ENCODE measurements around the gene PRR30.

Gene PRR30

DNA sequence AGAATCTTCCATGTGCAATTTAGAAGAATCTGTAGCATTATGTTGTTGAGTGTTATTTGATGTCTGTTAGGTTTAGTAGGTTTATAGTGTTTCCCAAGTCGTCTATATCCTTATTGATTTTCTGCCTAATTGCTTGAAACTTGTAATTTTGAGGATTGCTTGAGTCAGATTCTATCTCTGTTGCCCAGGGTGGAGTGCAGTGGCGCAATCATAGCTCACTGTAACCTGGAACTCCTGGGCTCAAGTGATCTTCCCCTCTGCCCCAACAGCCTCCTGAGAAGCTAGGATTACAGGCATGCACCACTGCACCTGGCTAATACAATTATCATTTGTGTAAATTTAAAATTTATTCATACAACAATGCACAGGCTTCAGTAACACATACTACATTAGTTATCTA, 6.5 kb upstream of the PRR30 start:
- no peaks in the 10 kb centered on the region for H3K36me3 Mint-ChIP-seq (ENCODE audit: low read depth)
- no peaks in the 10 kb centered on the region for H3K9me3 Mint-ChIP-seq
- H3K4me3 Mint-ChIP-seq, result no peak overlapping the region
- H3K27me3 Mint-ChIP-seq, result peaks cover 12% of the 10 kb centered on the region
- ATAC-seq (no peak), DNase-seq (no peak)
- no peaks in the 10 kb centered on the region for H3K4me1 Mint-ChIP-seq
- H3K27ac Mint-ChIP-seq, result no peak overlapping the region

DNA sequence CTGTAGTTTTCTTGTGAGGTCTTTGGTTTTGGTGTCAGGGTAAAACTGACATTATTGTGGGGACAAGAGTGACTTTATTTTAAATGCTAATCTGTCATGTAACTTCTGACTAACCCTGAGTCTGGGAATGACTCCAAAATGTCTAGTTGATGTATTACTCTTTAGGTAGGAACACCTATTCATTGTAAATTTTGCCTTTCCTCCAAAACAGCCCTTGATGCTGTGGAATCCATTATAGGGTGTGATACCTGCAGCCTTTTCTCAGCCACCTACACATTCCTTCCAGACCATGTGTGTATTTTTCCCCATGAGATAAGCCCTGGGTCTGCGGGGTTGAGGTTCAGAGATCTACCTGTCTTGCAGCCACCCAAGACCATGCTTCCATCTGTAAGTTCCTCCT, 4.1 kb upstream of the PRR30 start:
- Mint-ChIP-seq H3K9me3 (no peaks in the 10 kb centered on the region), H3K4me1 (no peaks in the 10 kb centered on the region), H3K36me3 (ENCODE audit: low read depth) (no peaks in the 10 kb centered on the region), H3K27me3 (peaks cover 12% of the 10 kb centered on the region), H3K4me3 (no peak overlapping the region), H3K27ac (no peak overlapping the region)
- DNase-seq (no peak), ATAC-seq (no peak)

DNA sequence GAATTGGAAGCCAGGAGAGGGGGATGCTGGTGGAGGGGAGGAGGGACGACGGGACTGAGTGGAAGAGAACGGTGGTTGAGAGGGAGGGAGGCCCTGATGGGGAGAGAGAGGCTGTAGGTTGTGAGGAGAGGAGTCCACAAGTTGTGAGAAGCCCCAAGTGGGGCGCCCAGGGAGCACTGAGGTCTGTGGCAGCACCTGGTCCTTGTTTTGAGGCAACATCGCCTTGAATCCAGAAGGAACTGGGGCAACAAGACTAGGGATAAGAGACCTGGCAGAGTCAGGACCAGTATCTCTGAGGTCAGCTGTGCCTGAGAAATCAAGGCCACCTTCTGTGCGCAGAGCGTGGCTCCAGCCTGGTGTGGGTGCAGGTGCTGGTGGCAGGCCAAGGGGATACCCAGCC, 1.1 kb downstream of the PRR30 start:
- H3K27ac Mint-ChIP-seq, result no peak overlapping the region
- H3K4me1 Mint-ChIP-seq, result peaks cover 17% of the 10 kb centered on the region
- peaks cover 7% of the 10 kb centered on the region for H3K36me3 Mint-ChIP-seq (ENCODE audit: low read depth)
- no peak overlapping the region for H3K4me3 Mint-ChIP-seq
- ATAC-seq (no peak), DNase-seq (no peak)
- H3K27me3 Mint-ChIP-seq, result peaks cover 3% of the 10 kb centered on the region
- no peaks in the 10 kb centered on the region for H3K9me3 Mint-ChIP-seq

DNA sequence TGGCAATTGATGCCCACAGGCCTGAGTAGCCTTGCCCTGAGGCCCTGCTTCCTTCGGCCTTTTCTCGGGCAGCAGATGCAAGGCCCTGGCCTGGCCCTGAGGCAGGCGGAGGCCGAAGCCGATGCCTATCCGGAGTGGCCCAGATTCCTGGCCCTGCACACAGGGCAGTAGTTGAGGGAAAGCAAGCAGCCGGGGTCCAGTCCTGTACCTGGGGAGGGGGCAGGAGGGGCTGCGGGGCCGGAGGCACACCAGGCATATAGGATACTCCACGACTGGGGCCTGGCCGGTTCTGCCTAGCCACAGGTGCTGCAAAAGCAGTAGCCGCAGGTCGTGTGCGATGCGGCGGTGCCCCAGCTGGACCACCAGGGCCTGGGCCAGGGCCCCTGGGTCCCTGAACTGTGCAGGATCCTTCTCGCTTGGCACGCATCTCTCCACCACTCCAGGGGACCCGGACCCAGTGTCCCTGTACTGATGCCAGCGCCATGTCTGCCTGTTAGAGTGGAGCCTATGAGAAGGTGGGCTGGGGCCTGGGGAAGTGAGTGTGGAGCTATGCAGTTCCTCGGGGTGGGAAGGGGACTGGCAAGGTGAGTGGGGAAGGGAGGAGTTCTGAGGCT, 1.8 kb downstream of the PRR30 start:
- Mint-ChIP-seq H3K4me3 (no peak overlapping the region), H3K27me3 (peaks cover 2% of the 10 kb centered on the region), H3K9me3 (no peaks in the 10 kb centered on the region), H3K4me1 (peaks cover 24% of the 10 kb centered on the region), H3K27ac (no peak overlapping the region), H3K36me3 (ENCODE audit: low read depth) (peaks cover 11% of the 10 kb centered on the region)
- no peak for DNase-seq
- no peak for ATAC-seq

DNA sequence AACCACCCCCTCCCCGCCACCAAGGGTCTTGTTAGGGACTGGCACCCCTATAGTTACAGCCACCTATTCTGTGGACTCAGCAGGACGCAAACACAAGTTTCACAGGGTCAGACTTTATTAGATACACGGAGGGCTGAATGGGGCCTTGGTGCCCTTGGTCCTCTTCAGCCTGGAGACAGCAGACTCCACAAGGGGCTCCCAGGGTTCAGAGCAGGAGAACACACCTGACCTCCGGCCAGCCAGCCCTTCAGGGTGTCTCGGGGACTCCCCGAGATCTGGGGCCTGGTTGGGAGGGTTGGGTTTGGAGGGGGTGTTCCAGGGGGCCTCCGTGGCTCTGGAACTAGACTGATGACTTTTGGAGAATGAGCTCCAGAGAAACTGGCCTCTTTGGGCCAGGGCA, 2.5 kb downstream of the PRR30 start:
- DNase-seq (no peak), ATAC-seq (no peak)
- H3K9me3 Mint-ChIP-seq, result no peaks in the 10 kb centered on the region
- H3K4me1 Mint-ChIP-seq, result peaks cover 25% of the 10 kb centered on the region
- no peak overlapping the region for H3K4me3 Mint-ChIP-seq
- peaks cover 2% of the 10 kb centered on the region for H3K27me3 Mint-ChIP-seq
- H3K27ac Mint-ChIP-seq, result no peak overlapping the region
- peaks cover 12% of the 10 kb centered on the region for H3K36me3 Mint-ChIP-seq (ENCODE audit: low read depth)

DNA sequence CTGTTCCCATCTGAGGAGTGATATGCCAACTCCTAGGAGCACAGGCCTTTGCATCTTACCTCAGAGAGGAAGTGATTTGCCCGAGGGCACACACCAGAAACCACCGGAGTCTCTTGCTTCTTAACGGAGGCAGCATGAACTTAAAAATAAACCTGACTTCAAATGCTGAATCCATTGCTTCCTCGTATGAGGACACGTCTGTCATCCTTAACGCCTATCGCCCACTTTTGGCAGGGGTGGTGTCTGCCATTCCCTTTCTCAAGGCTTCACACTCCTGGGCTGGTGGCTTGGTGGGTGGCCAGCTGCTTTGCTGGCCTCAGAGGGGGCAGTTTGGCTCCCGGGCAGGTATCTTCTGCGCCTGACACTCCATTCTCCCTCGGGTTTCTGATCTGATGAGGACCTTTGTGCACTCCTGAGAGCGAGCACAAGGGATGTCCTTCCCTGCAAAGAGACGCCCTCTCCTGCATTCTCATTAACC, 3.7 kb downstream of the PRR30 start:
- DNase-seq (no peak), ATAC-seq (no peak)
- no peaks in the 10 kb centered on the region for H3K9me3 Mint-ChIP-seq
- H3K4me1 Mint-ChIP-seq, result peaks cover 25% of the 10 kb centered on the region
- H3K27me3 Mint-ChIP-seq, result peaks cover 2% of the 10 kb centered on the region
- H3K36me3 Mint-ChIP-seq (ENCODE audit: low read depth), result peaks cover 18% of the 10 kb centered on the region
- H3K27ac Mint-ChIP-seq, result peak overlapping the region; percentile 59
- H3K4me3 Mint-ChIP-seq, result peak overlapping the region; percentile 52

DNA sequence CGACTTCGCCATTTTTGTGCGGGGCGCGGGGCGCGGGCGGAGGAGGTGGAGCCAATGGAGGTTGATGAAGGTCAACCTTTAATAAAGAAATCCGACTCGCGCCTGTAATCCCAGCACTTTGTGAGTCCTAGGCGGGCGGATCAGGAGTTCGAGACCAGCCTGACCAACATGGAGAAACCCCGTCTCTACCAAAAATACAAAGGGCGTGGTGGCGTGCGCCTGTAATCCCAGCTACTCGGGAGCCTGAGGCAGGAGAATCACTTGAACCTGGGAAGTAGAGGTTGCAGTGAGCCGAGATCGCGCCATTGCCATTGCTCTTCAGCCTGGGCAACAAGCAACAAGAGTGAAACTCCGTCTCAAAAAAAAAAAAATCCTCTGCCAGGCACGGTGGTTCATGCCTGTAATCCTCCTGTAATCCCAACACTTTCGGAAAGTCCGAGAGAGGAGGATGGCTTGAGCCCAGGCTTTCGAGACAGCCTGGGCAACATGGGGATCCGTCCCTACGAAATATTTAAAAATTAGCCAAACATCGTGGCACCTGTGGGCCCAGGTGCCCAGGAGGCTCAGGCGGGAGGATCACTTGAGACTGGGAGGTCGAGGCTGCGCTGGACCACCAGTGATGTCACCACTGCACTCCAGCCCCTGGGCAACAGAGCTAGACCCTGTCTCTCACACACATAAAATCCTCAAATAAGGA, 4.3 kb downstream of the PRR30 start:
- Mint-ChIP-seq H3K27ac (peak overlapping the region; percentile 96), H3K4me1 (peaks cover 25% of the 10 kb centered on the region), H3K9me3 (no peaks in the 10 kb centered on the region), H3K36me3 (ENCODE audit: low read depth) (peaks cover 22% of the 10 kb centered on the region), H3K27me3 (peaks cover 2% of the 10 kb centered on the region), H3K4me3 (peak overlapping the region; percentile 94)
- ATAC-seq (no peak), DNase-seq (no peak)

DNA sequence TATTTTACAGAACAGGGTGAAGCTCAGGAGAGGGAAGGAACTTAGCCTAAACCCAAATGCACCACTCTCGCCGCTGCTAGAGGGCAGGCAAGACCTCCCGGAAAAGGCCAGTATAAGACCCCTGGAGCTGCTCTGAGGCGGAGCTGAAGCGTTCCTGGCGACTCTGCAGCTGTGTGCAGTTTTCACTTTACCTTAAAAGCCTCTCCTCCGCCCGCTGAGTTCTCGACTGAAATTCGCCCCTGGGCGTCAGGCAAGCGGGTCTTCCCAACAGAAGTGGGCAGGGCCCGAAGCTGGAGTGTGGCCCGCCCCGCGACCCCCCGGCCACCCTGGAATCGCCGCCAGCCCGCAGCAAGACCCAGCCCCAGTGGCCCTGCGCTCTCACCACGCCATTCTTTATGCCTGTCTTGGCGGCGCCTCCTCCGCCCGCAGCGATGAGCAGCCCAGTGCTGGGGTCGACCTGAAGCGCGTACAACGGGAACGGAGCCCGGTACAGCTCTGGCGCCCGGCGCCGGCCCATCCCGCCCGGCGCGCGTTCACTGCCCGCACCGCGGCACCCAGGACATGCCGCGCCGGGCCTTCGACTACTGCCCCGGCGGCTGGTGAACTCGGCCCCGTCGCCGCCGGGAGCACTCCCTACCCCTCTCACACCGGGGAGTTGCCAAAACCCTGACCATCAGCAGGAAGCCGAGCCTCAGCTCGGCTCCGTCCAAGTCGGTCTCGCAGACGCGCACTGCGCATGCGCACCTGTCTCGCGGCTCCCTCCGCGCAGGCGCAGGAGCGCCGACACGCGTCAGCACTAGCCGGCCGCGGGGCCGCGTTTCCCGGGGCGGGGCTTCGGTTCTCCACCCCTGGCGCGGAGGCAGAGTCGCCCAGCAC, 5.1 kb downstream of the PRR30 start, which contains the start of gene PREB:
Gene PREB, minus strand, starts transcription at position 732 of the 876 bp plus-strand sequence. Its CDS starts 215 bp downstream, at position 517.
- DNase-seq (peak; percentile 100), ATAC-seq (peak; percentile 90)
- Mint-ChIP-seq H3K9me3 (no peaks in the 10 kb centered on the region), H3K36me3 (ENCODE audit: low read depth) (peaks cover 24% of the 10 kb centered on the region), H3K4me1 (peaks cover 25% of the 10 kb centered on the region), H3K27me3 (peaks cover 2% of the 10 kb centered on the region), H3K4me3 (peak within 1 kb of the TSS; percentile 94), H3K27ac (peak within 1 kb of the TSS; percentile 96)

DNA sequence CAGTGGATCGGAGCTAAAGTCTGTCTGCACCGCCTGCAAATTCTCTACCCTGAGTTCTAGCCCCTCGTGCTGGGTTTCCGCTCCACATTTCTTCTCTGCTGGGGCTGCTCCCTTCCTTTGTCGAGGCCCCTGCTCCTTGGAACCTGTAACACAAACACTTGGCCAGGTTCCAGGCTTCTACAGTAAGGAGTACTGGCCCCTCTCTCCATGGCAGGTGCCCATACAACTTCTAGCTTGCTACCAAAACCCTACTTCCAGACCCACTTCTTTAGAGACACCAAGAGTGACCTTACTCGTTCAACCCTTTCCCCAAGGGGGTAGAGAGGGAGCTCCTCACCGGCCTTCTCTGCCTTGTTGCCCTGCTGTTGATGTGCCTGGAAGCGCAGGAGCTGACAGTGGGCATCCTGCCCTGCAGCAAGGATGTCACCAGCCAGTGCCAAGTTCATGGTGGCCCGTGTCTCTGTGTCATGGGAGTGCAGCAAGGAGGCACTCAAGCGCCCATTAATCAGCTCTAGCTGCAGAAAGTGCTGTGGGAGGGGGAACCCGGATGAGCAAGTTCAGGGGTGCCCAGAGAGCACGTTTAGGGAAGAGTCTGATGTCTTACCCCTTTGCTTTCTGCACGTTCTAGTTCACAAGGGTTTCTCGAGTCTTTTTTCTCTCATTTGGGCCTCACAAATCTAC, 5.9 kb downstream of the PRR30 start:
- no peak for ATAC-seq
- H3K27ac Mint-ChIP-seq, result peak overlapping the region; percentile 96

DNA sequence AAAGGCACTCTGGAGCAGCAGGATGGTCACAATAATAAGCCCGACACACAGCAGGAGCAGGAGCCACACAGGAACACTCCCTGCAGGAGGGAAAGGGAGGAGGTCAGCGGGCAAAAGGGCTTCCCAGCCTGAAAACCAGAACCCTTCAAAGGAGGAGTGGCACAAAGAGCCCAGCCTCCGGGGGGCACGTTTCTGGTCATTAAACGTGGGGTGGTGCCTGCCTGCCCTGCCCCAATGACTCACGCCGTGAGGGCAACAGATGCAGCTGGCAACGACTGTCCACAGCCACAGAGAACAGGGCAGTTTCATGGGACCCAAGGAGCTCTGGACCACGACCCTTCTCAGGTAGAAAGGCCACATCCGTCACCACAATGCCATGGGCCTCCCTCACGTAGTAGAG, 7.8 kb downstream of the PRR30 start:
- ATAC-seq (no peak), DNase-seq (no peak)
- H3K27ac Mint-ChIP-seq, result no peak overlapping the region
- H3K4me3 Mint-ChIP-seq, result no peak overlapping the region
- peaks cover 2% of the 10 kb centered on the region for H3K27me3 Mint-ChIP-seq
- H3K9me3 Mint-ChIP-seq, result no peaks in the 10 kb centered on the region
- H3K4me1 Mint-ChIP-seq, result peaks cover 25% of the 10 kb centered on the region
- peaks cover 24% of the 10 kb centered on the region for H3K36me3 Mint-ChIP-seq (ENCODE audit: low read depth)

More for the DNA sequence above, 5.9 kb downstream of the PRR30 start:
- Mint-ChIP-seq H3K36me3 (ENCODE audit: low read depth) (peaks cover 24% of the 10 kb centered on the region), H3K9me3 (no peaks in the 10 kb centered on the region), H3K4me3 (peak overlapping the region; percentile 94), H3K4me1 (peaks cover 25% of the 10 kb centered on the region), H3K27me3 (peaks cover 2% of the 10 kb centered on the region)
- peak; percentile 27 for DNase-seq

DNA sequence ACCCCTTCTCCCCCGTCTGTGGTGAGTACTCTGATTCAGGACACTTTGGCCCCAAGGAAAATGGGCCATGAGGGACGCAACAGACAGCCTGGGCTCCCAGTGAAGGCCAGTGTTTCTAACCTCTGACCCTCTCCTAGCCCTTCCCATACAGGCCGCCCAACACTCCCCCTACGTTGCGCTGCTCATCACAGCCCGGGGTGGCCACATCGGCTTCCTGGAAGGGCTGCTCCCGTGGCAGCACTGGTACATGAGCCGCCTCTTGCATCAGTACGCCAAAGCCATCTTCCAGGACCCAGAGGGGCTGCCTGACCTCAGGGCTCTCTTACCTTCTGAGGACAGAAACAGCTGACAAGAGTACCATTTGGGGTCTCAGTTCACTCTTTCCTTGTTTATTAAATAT, 8.8 kb downstream of the PRR30 start:
- DNase-seq (no peak), ATAC-seq (no peak)
- Mint-ChIP-seq H3K36me3 (ENCODE audit: low read depth) (peaks cover 24% of the 10 kb centered on the region), H3K4me1 (peaks cover 25% of the 10 kb centered on the region), H3K27ac (peak overlapping the region; percentile 6), H3K27me3 (peaks cover 2% of the 10 kb centered on the region), H3K4me3 (no peak overlapping the region), H3K9me3 (no peaks in the 10 kb centered on the region)

DNA sequence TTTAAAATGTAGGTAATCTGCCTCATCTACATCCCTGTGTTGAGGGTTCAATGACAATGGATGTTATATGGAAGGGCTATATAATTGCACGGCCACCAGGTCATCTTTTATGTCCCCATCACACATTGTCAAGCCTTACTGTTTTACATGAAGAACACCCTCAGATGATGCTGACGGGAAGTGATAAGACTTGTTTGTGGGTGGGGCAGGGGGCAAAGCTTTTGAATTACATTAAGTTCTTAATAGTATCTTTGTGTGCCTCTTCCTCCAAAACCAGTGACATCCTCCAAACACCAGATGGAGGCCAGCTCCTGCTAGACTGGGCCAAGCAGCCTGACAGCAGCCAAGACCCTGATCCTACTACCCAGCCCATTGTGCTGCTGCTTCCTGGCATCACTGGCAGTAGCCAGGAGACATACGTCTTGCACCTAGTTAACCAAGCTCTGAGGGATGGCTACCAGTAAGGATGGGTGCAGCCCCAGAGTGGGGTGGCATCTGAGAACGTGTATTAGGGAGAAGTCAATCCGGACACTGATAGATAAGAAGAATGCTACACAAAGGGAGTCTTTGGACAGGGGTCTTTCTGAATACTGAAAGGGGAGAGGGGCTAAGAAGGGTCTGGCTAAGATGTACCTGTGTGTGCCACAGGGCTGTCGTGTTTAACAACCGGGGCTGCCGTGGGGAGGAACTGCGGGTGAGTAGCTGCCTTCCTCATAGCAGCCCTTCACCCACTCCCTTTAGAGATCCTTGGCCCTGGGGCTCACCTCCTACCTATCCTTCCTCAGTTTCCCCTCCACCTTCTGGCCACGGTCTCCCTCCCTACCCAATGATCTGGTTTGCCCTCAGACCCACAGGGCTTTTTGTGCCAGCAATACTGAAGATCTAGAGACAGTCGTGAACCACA, 10.3 kb downstream of the PRR30 start:
- no peak overlapping the region for H3K27ac Mint-ChIP-seq
- peaks cover 22% of the 10 kb centered on the region for H3K36me3 Mint-ChIP-seq (ENCODE audit: low read depth)

DNA sequence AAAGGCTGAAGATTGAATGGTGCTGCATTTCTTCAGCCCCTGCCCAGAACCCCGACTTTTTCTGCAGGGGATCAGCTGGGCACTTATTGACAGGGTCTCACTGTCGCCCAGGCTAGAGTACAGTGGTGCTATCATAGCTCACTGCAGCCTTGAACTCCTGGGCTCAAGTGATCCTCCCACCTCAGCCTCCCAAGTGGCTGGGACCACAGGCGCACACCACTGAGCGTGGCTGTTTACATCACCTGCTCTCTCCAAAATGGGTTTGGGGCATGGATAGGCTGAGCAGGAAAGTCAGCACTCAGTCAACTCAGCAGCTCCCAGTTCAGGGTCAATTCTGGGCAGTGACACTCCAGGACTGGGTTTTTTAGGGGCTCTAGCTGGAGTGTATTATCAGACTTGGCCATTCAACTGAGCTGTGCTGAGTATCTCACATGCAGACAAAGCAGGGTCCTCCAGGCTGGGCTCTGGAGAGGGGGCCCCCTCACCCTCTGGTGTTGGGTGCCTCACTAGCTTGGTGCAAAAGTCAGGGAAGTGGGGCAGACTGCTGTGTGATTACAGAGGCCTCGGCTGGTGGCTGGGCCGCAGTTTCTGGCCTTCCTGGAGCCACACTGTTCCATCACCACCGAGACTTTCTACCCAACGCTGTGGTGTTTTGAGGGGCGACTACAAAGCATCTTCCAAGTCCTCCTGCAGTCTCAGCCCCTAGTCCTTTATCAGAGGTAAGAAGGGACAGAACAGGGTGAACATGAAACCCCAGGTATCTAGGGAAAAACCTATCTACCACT, 11.1 kb downstream of the PRR30 start:
- no peak for ATAC-seq
- Mint-ChIP-seq H3K9me3 (no peaks in the 10 kb centered on the region), H3K27me3 (no peaks in the 10 kb centered on the region), H3K36me3 (ENCODE audit: low read depth) (peaks cover 16% of the 10 kb centered on the region), H3K4me3 (no peak overlapping the region), H3K27ac (no peak overlapping the region), H3K4me1 (peaks cover 12% of the 10 kb centered on the region)
- DNase-seq, result no peak

More for the DNA sequence above, 10.3 kb downstream of the PRR30 start:
- H3K27me3 Mint-ChIP-seq, result no peaks in the 10 kb centered on the region
- no peak overlapping the region for H3K4me3 Mint-ChIP-seq
- no peak for ATAC-seq
- H3K4me1 Mint-ChIP-seq, result peaks cover 16% of the 10 kb centered on the region
- DNase-seq, result no peak
- H3K9me3 Mint-ChIP-seq, result no peaks in the 10 kb centered on the region

Measured in activated naive CD8-positive, alpha-beta T cell treated with anti-CD3 and anti-CD28 coated beads, Interleukin-2, amount 50 U/mL, for 24 hours (primary cell).